GM19025 (cell line): ENCODE results near the gene UGT1A5.

Experiments
- ATAC-seq: cut with Tn5 transposase; IDR thresholded peaks from one replicate; pipeline ENCODE4 v1.9.1; 2021; ENCODE audit warnings: mild to moderate bottlenecking, low read depth, moderate library complexity; ENCODE audit not compliant: unreplicated experiment

UGT1A5 gene

DNA sequence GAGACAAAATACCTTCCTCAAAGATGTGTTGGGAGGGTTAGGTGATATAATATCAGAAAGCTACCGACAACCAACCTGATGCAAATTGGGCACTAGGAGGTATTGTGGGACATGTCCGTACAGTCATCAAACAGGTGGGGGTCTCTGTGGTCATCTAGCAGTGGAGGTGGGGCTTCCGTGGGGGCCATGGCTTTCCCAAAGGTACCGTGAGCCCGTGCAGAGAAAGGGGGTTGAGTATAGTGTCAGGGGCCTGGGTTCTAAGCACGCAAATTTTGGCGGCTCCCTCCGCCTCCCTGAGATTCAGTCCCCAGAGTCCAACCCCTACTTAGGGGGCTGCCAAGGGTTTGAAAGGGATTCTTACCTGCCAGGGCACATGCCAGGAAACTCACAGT, 109.0 kb downstream of the UGT1A5 start:
- ATAC-seq = no peak

DNA sequence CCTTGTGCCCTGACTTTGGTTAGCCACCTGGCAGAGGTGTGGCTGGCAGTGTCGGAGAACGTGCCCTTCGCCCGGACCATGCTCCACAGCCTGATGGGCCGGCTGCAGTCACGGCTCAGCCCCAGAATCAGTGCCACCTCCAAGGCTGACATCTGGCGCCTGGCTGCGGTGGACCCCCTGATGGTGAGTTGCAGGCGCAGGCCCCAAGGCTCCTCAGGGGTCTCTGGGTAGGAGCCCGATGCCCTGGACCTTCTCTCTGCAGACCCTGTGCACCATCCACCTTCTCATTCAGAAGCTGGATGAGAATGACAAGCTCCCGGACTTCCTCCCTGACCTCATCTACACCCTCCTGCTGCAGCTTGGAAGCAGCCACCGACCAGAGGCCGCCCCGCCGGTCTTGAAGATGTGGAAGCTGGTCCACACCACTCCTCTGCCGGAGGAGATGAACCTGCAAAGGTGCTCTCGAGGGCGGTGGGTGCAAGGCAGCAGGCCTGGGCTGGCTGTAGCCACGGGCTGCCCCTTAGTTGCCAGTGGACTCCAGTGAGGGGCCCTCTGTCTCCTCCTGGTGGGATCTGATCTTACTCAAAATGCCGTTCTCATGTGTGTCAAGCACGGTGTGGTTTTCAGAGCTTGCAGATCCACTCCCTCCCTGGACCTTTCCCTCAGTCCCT, 109.5 kb downstream of the UGT1A5 start:
- no peak for ATAC-seq
